GM21390 (cell line): Measurements from ENCODE around the gene C2orf49.

Source experiments
- ATAC-seq: cut with Tn5 transposase; IDR thresholded peaks from one replicate; pipeline ENCODE4 v1.9.1; 2021; ENCODE audit not compliant: unreplicated experiment

C2orf49 gene

GRCh38 chr2:105361102-105361889, 24.0 kb downstream of the C2orf49 start:
- ATAC-seq: no peak

DNA sequence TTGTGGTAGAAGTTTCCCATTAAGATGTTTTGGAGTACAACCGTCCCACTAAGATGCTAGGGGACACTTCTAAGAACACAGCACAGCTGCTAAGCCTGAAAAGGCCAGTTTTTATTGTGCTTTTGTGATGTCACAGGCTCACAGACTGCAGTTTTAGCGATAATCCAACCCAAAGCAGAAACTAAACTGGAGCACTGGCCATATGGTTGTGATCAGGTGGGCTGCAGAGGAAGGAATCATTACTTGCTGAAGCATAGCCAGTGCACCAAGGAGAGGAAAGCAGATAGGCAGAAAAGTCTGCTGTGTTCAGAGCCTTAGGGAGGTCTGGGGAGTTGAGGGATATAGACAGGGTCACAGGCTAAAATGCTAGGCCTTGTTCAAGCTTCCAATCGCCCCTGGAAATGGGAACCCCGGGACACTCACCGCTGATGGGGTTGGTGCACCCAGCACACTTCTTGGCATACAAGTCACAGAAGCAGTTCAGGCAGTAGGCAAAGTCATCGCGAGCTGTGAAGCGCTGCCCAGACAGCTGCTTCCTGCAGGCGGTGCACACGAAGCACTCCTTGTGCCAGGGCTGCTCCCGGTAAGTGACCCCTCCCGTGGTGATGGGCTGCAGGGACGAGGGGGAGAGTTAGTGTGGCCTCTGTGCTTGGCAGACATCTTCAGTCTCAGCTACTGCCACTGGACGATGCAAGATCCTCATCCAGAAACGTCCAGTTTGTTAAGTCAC, 25.7 kb downstream of the C2orf49 start:
- ATAC-seq: no peak

DNA sequence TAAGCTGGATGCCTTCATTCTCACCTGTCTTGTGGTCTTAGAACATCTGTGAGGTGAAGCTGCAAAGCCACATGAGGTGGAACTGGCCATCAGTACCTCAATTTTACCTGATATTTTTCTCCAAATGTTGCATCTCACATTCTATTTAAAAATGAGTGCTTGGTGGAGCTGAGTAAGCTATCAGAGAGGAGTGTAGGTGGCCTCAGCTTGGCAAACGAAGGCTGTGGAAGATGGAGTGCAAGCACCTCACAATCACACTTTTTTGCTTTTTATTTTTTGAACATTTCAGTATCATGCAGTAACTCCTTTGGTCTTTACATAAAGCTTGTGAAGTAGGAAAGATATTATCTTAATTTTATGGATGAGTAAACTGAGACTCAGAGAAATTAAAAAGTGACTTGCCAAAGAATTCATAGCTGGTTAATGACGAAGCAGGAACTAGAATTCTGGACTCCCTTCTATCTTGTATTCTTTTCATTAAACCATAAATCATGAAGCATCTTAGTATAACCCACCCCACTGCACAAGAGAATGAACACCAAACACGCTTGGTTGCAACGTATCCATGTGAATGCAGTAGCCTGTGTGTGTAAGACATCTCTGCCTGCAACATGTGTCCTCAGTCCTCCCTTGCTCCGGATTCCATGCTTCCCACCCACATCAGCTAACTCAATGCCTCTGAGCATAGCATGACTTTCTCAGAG, 27.2 kb downstream of the C2orf49 start:
- no peak for ATAC-seq

DNA sequence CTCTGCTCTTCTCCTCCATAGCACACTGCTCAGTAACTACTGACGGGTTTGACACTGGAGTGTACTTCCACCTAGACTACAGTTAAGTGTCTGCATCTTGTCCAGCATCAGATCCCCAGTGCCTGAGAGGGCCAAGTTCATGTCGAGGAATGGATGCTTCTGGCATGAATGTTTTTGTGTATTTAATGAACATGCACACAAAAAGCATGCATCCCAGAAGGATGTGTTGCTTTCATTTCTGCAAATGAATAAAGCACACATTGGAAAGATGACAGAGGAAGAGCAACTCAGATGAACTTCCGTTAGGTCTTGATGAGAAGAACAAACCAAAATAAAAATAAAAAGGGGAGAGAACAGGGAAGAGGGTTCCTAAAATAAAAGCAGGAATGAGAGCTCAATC, 27.9 kb downstream of the C2orf49 start:
- no peak for ATAC-seq

- ATAC-seq: no peak
These were observed 31.5 kb downstream of the C2orf49 start for GRCh38 chr2:105368759-105369408.

DNA sequence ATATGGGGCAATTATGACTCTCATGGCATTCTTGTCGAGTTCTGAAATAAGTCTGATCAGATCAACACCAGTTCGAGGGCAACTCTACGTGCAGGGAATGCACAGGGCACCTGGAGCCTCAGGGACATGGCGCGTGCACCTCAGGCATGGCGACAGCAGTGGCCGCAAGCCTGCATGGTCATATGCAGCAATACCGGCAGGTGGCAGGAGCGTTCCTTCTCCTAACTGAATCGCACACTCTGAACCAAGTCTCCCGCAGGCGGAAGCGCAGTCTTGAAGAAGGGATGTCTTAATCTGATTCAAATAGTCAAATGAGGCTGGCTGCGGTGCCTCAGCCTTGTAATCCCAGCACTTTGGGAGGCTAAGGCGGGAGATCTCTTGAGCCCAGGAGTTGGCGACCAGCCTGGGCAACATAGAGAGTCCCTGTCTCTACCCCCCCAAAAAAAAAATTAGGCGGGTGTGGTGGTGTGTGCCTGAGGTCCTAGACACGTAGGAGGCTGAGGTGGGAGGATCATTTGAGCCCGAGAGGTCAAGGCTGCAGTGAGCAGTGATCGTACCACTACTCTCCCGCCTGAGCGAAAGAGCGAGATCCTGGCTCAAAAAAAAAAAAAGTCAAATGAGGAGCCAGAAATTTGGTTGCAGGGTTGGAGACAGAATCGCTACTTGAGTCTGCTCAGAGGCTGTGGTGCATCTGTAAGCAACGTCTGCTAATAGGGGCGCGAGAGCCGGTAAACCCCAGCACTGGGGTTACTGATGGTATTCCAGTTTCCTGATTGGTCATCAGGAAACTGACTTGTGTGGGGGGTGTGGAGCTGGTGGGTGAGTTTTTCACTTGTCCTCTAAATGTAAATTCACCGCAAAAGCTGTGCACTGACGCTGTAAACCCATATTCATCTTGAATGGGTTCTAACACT, 32.7 kb downstream of the C2orf49 start:
- ATAC-seq: peak; percentile 92

DNA sequence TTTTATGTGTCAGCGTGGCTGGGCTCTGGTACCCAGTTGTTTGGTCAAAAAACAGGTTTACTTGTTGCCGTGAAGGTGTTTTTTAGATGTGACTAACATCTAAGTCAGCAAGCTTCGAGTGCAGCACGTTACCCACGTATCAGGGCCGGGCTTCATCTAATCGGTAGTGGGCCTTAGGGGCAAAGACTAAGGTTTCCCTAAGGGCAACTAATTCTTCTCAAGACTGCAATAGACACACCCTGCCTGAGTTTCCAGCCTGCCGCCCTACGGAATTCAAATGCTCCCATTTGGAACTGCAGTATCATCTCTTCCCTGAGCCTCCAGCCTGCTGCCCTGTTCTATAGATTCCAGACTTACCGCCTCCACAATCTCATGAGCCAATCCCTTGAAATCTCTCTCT, 33.8 kb downstream of the C2orf49 start:
- ATAC-seq: no peak

GRCh38 chr2:105371810-105372209, 34.5 kb downstream of the C2orf49 start:
- ATAC-seq: no peak

GRCh38 chr2:105373344-105373781, 36.0 kb downstream of the C2orf49 start:
- no peak for ATAC-seq

DNA sequence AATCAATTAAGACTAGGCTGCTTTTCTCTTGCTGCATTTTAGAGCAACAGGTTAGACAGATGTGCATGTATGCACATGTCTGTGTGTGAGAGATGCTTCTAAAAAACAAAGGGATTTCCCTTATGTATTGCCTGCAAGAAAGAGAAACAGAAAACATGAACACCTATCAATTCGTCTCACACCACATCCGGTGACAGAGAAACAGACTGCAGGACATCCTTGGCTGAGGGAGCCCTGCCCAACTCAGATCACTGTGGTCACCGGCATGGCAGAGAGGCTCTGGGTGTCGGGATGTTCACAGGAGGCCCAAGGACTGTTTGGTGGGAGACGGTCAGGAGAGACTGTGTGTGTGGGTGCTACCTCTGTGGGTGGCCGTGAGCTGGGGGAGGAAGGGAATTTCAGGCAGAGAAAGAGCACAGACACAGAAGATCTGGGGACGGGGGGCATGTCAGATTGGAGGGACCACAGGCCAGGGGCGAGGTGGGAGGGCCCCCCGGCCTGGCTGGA, 36.6 kb downstream of the C2orf49 start:
- peak; percentile 88 for ATAC-seq

- no peak for ATAC-seq
These were observed 37.7 kb downstream of the C2orf49 start for GRCh38 chr2:105375001-105375561.

DNA sequence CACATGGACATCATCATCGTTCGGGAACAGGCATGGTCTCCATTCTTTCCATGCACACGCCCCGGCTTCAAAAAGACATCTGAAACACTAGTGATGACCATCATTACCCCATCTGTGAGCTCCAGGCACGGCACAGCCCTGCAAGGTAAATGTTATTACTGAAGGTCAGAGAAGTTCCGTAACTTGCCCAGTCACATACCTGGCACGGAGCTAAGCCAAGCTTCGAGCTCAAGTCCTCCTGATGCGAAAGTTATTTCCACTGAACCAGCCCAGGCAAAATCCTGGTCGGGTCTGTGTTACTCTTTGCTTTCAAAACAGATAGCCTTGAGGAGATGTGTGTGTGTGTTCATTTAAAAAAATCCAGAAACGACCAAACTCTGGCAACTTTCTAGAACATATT, 38.7 kb downstream of the C2orf49 start:
- ATAC-seq: no peak

DNA sequence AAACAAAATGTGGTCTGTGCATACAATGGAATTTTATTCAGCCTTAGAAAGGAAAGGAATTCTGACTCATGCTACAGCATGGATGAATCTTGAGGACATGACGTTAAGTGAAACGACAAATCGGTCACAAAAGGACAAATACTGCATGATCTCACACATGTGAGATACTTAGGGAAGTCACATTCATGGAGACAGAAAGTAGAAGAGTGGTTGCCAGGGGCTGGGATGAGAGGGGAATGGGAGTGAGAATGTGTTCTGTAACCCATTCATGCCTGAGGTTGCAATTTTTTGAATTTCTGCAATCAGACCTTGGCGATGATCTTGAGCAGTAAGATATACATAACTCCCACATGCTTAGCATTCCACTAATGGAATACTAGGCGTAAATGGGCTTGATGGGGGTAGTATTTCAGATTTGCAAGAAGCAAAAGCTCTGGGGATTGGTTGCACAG, 39.5 kb downstream of the C2orf49 start:
- no peak for ATAC-seq

DNA sequence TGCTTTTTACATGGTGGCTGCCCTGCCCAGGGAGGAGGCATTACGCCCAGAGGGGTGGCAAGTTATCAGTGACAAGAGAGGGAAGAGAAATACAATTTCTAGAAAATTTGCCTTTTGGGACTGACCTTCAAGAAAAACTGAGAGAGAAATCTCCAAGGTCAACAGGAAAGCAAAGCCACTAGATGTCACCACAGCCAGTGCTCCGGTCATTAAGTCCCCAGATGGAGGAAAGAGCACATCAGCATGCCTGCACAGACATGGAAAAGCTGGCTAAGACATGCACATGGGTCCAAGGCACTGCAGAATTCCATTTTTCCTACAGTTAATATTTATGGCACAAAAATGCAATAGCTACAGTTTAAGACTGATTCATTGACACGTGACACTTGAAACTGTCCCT, 40.5 kb downstream of the C2orf49 start:
- no peak for ATAC-seq

DNA sequence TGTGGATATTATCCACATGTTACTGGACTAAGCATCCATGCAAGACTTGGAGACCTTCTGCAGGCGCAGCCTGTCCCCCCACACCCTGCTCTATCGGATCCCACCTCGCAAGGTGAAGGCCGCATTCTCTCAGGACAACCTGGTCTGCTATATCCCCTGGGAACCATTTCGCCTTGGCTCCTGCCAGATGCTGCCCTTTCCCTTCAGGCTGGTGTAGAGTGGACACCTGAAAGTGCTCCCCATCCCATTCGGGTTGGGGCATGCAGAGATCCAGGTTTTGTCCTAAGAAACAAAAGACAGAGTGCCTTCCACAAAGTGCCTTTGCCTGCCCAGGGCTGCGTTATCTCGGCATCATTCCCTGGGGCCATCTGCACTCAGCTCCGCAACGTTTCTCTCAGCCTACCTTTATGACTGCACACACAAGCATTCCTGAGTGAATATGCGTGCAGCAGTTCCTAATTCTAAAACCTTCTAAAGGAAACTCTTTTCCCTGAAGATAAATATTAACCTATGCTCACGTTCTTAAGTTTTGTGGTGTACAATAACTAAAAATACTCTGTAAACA, 41.0 kb downstream of the C2orf49 start:
- no peak for ATAC-seq

DNA sequence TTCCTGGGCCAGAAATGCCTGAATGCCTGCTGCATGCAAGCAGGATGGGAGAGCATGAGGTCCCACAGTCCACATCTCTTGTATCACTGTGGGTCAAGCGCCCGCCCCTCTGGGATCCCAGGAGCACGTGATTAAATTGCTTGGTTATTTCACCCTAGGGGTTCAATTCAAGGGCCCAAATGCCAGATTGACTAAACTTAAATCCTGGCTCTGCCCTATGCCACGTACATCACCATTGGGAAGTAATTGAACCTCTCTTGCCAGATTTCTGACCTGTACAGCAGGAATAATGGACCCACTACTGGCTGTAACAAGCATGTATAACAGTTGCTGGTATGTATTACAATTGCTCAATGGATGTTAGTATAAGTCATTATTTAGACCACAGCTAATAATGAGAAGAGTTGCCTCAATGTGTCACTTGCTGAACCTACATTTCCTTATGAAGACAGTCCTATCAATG, 41.6 kb downstream of the C2orf49 start:
- ATAC-seq: no peak

GRCh38 chr2:105379741-105380186, 42.4 kb downstream of the C2orf49 start:
- ATAC-seq: no peak

DNA sequence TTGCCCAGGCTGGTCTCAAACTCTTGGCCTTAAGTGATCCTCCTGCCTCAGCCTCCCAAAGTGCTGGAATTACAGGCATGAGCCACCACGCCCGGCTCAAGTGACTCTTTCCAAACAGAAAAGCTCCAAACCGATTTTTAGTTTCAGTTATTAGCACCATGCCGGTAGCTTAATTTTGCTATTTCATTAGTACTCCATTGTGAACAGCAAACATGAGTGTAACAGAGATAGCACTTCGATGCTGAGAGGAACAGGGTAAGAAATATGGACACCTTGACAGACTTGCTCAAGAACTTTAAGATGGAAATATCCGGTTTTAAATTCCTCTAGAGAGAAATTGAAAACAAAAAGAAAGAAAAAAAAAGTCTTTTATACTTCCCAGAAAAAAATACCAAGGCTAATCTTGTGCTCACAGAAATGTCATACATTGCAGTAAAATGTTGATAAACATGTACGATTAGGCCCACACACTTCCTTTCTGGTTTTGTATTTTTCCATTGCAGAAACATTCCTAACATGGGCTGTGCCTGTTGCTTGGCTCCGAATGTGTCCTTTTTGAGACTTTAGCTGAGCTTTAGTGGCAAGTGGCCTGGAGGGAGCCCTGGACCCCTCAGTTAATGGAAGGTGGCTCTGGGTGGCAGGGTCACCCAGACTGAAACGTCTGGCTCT, 43.2 kb downstream of the C2orf49 start:
- no peak for ATAC-seq
